Neural crest cell (in vitro differentiated cells): ENCODE measurements around the gene ANTXR2. TPM values are rescaled to one million over a fixed set of nuclear protein-coding genes. Genes with fewer than 3 reads are reported as not detected.

Experiments
- DNase-seq: peaks from one replicate; pipeline ENCODE4 v3.0.0; 2021; ENCODE audit warnings: low read depth, mixed read lengths, low spot score
- H3K27ac Mint-ChIP-seq: one replicate; pipeline ENCODE4 v1.8.0; 2021; ENCODE audit warnings: mild to moderate bottlenecking, mixed read lengths; ENCODE audit not compliant: unreplicated experiment
- H3K27me3 Mint-ChIP-seq: 2 replicates; pipeline ENCODE4 v1.8.0; 2021; ENCODE audit warnings: low read depth, mild to moderate bottlenecking, mixed read lengths
- H3K36me3 Mint-ChIP-seq: 2 replicates; pipeline ENCODE4 v1.8.0; 2021; ENCODE audit warnings: low read depth, mild to moderate bottlenecking, mixed read lengths
- H3K4me1 Mint-ChIP-seq: 2 replicates; pipeline ENCODE4 v1.8.0; 2021; ENCODE audit warnings: mixed read lengths
- H3K4me3 Mint-ChIP-seq: one replicate; pipeline ENCODE4 v1.8.0; 2021; ENCODE audit warnings: mild to moderate bottlenecking, mixed read lengths
- H3K9me3 Mint-ChIP-seq: 2 replicates; pipeline ENCODE4 v1.8.0; 2021; ENCODE audit warnings: mixed read lengths
- total RNA-seq: library from RNA; stranded (reverse); gene quantifications from 2 replicates; pipeline ENCODE4 v1.2.1, GENCODE V29; 2021
- TF ChIP-seq, protein P1 (sequence below): fragments of 200-600 bp; sonication (generic); conservative IDR thresholded peaks from 2 replicates; pipeline ENCODE4 v1.5.0; 2021; ENCODE audit warnings: antibody characterized with exemption, mild to moderate bottlenecking

The ANTXR2 gene
- total RNA-seq, 1 donor from 2014 or later = 36.7 TPM

DNA sequence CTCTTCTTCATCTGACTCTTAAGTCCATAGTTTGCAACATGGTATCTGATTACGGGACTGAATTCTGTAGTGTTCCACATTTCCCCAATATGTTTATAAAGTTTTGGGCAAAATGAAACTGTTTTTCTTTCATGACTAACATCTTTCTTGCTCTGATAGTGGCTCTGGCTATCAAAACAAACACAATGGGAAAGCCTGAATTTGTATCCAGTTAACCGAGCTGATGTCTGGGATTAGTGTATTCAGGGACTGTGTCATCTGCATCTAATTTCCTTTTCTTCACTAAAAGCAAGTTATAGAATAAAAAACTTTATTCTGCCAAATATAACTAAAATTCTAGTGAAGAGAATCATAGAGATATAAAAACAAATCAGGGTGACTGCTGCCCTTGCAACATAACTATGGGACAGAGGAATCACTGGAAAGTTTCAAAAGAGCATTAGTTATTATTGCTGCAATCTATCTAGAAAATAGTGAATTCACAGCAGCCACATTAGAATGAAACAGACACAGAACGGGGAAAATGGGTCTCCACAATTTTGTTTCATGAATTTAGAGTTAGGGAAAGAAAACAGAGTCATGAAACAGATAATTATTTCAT lies 61.3 kb downstream of the ANTXR2 start:
- no peak overlapping the region for H3K4me3 Mint-ChIP-seq
- no peaks in the 10 kb centered on the region for H3K9me3 Mint-ChIP-seq
- no peak for DNase-seq
- H3K4me1 Mint-ChIP-seq = no peaks in the 10 kb centered on the region
- peaks cover 9% of the 10 kb centered on the region for H3K36me3 Mint-ChIP-seq
- TF ChIP-seq, protein P1, sequence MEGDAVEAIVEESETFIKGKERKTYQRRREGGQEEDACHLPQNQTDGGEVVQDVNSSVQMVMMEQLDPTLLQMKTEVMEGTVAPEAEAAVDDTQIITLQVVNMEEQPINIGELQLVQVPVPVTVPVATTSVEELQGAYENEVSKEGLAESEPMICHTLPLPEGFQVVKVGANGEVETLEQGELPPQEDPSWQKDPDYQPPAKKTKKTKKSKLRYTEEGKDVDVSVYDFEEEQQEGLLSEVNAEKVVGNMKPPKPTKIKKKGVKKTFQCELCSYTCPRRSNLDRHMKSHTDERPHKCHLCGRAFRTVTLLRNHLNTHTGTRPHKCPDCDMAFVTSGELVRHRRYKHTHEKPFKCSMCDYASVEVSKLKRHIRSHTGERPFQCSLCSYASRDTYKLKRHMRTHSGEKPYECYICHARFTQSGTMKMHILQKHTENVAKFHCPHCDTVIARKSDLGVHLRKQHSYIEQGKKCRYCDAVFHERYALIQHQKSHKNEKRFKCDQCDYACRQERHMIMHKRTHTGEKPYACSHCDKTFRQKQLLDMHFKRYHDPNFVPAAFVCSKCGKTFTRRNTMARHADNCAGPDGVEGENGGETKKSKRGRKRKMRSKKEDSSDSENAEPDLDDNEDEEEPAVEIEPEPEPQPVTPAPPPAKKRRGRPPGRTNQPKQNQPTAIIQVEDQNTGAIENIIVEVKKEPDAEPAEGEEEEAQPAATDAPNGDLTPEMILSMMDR = no peak
- H3K27me3 Mint-ChIP-seq = no peaks in the 10 kb centered on the region
- H3K27ac Mint-ChIP-seq = no peak overlapping the region

DNA sequence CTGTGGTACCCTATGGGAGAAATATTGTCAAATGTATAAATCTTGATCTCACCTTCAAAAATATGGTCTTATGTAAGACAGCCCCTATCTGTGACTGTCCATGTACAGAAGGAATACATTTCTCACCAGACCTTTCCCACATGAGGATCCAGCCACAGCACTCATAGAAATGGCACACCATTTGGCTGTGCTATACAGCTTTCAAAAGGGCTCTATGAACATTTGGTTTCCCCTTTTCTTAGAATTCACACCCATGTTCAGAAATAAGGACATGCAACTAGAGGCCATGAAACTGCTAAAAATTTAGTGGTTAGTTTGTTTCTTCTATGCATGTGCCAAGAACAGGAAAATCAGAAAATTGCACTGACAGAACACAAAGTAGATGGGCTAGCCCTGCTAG lies 62.7 kb downstream of the ANTXR2 start:
- H3K4me3 Mint-ChIP-seq = no peak overlapping the region
- H3K36me3 Mint-ChIP-seq = peaks cover 19% of the 10 kb centered on the region
- H3K27me3 Mint-ChIP-seq = no peaks in the 10 kb centered on the region
- TF ChIP-seq, protein P1 = no peak
- DNase-seq = no peak
- H3K9me3 Mint-ChIP-seq = no peaks in the 10 kb centered on the region
- H3K27ac Mint-ChIP-seq = no peak overlapping the region
- H3K4me1 Mint-ChIP-seq = no peaks in the 10 kb centered on the region

DNA sequence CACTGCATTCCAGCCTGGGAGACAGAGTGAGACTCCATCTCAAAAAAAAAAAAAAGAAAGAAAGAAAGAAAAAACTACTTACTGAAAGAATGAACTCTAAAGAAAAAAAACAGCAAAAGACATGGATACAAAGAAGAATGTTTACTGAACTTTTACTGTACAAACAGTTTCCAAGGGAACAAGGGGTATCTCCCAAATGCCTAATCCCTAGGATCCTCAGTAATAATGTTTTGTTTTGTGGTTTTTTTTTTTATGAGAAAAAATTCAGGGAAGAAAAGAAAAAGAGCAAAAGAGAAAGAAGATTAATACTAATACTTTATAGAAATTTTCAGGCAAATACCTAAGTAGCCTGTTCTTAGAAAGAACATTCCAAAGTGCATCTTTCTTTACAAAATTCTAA lies 63.2 kb downstream of the ANTXR2 start:
- H3K36me3 Mint-ChIP-seq = peaks cover 20% of the 10 kb centered on the region
- no peaks in the 10 kb centered on the region for H3K4me1 Mint-ChIP-seq
- no peak overlapping the region for H3K27ac Mint-ChIP-seq
- H3K9me3 Mint-ChIP-seq = no peaks in the 10 kb centered on the region
- TF ChIP-seq, protein P1 = no peak
- no peak for DNase-seq
- H3K27me3 Mint-ChIP-seq = no peaks in the 10 kb centered on the region
- no peak overlapping the region for H3K4me3 Mint-ChIP-seq

DNA sequence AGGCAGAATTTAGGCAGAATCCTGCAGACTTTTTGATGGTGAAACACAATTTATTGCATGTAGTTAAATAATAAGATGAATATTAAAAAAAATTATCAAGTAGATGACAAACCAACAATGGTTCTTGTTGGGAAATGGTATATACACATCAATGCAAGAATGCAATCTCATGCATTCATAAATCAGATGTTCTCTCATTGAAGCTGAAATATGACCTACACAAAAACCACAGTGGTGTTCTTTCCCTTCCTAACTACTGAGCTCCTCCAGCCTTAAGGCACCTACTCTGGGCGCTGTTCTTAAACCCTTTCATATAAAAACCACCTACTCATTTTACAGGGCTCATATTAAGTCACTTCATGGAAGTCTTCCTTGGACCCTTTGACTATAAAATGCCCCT lies 64.1 kb downstream of the ANTXR2 start:
- Mint-ChIP-seq H3K27me3 (no peaks in the 10 kb centered on the region), H3K9me3 (peaks cover 5% of the 10 kb centered on the region), H3K36me3 (peaks cover 26% of the 10 kb centered on the region), H3K4me3 (no peak overlapping the region), H3K4me1 (no peaks in the 10 kb centered on the region), H3K27ac (no peak overlapping the region)
- DNase-seq = no peak
- TF ChIP-seq, protein P1 = no peak

DNA sequence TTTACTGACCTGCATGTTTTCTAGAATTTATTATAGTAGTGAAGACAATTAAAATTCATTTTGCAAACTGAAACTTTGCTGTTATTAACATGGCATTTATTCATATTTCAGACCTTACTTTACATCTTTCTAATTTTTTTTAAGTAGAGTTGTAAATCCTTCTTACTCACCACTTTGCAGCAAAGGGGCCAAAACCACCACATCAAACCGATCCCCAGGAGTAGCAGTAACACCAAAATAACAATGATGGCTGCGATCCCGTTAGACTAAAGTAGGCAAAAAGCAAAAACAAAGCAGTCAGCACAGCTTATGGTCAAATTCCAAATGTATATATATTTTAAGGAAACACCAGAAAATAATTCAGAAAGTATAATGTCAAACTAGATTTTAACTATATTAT lies 64.7 kb downstream of the ANTXR2 start:
- H3K9me3 Mint-ChIP-seq = peaks cover 5% of the 10 kb centered on the region
- TF ChIP-seq, protein P1 = no peak
- no peaks in the 10 kb centered on the region for H3K4me1 Mint-ChIP-seq
- no peak for DNase-seq
- H3K27me3 Mint-ChIP-seq = no peaks in the 10 kb centered on the region
- H3K27ac Mint-ChIP-seq = no peak overlapping the region
- H3K36me3 Mint-ChIP-seq = peaks cover 26% of the 10 kb centered on the region
- H3K4me3 Mint-ChIP-seq = no peak overlapping the region
